GM19099 (cell line): Measurements from ENCODE around the gene PSMB3.

ENCODE experiments used
- POLR2A ChIP-seq: IDR thresholded peaks from 3 replicates; pipeline ENCODE4 v1.6.1; 2011; ENCODE audit warnings: low read depth; ENCODE audit not compliant: insufficient read length; ENCODE audit errors: extremely low read depth

PSMB3 gene

GRCh38 chr17:38752308-38753070, at the start of gene PSMB3:
Gene PSMB3 (plus strand): TSS chr17:38752741. CDS start chr17:38752827, 86 bp downstream.
- TF ChIP-seq POLR2A: peak; percentile 75

DNA sequence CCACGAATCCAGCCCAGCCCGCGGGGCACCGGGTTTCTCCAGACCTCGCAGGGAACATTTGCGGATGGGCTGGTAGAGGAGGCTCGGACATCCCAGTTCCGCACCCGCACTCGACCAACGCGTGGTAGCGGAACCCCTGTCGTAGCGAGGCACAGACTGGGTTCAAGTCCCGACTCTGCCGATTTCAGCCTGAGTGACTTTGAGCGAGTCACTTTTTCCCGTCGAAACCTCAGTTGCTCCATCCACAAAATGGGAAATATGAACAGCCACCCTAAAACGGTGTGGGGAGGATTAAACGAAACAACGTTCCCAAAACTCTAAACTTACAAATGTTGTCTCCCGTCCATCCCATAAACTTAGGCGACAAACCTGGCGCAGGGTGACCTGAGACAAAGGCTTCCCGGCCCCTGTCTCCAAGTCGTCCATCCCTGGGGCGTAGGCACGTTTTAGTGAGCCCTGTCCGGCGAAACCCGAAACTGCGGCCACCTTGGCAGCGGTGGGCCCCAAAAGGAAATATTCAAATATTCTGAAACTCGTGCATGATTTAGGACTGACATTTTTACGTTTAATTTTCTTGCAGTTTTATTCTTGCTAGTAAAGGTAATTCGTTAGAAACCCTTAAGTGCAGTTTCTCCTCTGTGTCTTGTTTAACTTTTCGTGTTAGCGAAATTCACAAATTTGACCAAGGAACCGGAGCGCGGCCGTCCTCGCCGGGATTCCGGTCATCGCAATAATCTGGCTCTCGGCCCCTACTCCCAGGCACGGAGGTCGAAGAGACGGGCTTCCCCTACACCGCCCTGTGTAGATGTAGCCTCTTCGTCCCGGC, 49.4 kb upstream of the PSMB3 start:
- peak; percentile 46 for TF ChIP-seq POLR2A

- TF ChIP-seq POLR2A: peak; percentile 35
Observed at GRCh38 chr17:38703742-38704605, 48.6 kb upstream of the PSMB3 start.

- peak; percentile 65 for TF ChIP-seq POLR2A
Observed at GRCh38 chr17:38704606-38705522, 47.7 kb upstream of the PSMB3 start, which contains the start of gene MLLT6. Gene MLLT6 (plus strand): TSS chr17:38705273. CDS start chr17:38705633, 360 bp downstream.

DNA sequence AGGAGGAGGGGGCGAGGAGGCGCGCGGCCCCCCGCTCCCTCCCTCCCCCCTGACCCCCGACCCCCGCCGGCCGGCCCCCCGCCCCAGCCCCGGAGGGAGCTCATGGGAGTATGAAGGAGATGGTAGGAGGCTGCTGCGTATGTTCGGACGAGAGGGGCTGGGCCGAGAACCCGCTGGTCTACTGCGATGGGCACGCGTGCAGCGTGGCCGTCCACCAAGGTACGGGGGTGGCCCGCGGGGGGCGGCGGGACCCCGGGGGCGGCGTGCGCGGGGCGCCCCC, 47.1 kb upstream of the PSMB3 start:
- no peak for TF ChIP-seq POLR2A

DNA sequence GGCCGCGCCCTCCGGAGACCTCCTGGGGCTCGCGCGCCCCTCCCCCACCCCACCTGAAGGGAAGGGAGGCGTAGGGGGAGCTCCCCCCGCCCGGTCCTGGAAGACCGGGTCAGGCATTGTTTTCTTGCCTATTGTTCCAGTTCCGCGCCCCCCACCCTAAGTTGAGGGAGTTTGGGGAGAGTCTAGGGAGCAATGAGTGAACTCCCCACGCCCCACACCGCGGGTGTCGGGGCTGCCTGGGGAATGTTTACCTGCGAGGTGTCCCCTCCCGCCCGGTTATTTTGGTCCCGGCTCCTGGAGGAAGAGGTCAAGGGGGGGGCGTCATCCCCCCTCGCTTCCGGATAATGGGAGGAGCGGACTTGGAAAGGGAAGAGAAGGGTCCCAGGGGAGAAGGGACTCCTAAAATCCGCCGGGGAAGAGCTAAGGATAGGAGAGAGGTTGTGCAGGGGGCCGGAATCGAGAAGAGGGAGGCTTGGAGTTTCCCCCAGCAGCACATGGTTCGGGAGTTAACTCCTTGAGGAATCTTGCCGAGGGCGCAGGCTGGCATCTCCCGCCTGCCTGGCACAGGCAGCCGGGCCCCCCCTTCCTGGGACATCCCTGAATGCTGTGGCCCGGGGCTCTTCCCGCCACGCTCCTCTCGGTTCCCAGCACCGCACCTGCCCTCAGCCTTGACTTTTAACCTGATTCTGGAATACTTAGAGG, 46.6 kb upstream of the PSMB3 start:
- TF ChIP-seq POLR2A: peak; percentile 10

DNA sequence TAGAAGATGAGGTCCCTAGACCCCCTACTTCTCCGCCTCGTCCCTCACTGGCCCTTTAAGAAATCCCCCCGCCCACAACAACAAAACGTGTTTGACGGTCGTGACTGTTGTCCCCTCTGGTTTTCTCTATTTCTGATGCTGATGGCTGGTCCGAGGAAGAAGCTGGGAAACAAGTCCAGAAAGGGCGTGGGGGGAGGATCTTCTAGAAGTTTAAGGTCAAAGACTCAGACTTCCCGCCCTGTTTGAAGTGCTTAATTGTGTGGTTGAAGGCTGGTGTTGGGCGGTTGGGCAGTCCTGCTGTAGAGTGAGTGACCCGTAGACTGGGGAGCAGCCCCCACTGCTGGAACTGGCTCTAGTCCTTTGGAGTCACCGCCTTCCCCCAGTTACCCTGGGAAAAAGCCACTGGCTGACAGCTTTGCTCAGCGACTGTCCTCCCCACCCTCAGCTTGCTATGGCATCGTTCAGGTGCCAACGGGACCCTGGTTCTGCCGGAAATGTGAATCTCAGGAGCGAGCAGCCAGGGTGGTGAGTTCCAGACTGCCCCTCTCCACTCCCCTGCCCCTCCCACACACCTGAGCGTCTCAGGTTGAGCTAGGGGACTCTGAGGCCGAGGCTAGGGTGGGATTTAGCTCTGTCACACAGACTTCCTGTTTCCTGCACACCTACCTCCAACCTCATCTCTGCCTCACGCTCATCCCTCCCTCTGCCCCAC, 45.9 kb upstream of the PSMB3 start:
- TF ChIP-seq POLR2A: peak; percentile 3

GRCh38 chr17:38707678-38708351, 44.7 kb upstream of the PSMB3 start:
- TF ChIP-seq POLR2A: no peak

DNA sequence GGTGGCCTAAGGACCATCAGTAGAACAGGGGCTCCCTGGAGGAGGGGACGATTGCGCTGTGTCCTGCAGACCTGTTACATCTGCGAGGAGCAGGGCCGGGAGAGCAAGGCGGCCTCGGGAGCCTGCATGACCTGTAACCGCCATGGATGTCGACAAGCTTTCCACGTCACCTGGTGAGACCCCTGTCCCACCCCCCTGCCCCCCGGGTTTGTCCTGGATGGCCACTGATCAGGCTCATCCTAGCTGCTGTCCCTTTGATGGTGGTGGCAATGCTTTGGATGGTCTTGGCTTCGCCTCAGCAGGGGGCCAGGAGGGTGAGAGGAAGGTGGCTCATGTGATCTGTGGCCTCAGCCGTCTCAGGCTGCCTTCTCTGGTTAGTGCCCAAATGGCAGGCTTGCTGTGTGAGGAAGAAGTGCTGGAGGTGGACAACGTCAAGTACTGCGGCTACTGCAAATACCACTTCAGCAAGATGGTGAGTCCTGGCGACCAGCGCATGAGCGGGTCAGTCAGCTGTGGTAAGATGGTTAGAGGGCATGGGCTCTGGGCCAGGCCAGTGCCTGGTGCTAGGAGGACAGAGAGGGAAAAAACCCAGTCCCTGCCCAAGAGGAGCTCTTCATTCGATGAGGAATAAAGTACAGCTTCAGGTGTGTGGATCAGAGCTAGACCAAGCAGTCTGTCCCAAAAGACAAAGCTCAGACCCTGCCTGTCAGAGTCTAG, 43.3 kb upstream of the PSMB3 start:
- TF ChIP-seq POLR2A: no peak

GRCh38 chr17:38709864-38710603, 42.5 kb upstream of the PSMB3 start:
- TF ChIP-seq POLR2A: no peak

DNA sequence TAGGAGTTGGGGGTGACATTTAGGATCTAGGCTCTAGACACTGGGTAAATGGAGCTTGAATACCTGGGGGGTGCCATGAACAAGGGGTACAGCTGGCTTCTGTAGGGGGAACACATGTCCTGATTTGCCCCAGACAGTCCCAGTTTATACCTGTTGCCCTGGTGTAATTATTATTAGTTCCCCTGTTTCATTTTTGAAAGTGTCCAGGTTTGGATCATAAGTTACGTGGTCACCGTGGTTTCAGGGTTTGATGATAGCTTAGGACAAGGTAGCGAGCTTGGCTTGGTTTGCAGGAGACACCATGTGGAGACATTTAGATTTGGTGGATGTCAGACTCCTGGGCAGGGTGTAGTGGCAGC, 42.0 kb upstream of the PSMB3 start:
- no peak for TF ChIP-seq POLR2A
